Testis (tissue), 3 donors: ENCODE measurements around the gene RNF180. TPM values are rescaled to one million over a fixed set of nuclear protein-coding genes. Genes with fewer than 3 reads are reported as not detected.

ENCODE experiments used
- DNase-seq: peaks from one replicate; pipeline ENCODE4 v3.0.0-alpha.2; 2019
- H3K27ac ChIP-seq, 2 donors: fragments of 200-600 bp; sonication (generic); one replicate each; pipeline ENCODE4 v1.5.1; 2019
- H3K27me3 ChIP-seq: fragments of 200-600 bp; sonication (generic); one replicate; pipeline ENCODE4 v1.5.1; 2019
- H3K36me3 ChIP-seq: fragments of 200-600 bp; sonication (generic); one replicate; pipeline ENCODE4 v1.5.1; 2017; ENCODE audit warnings: low read depth; ENCODE audit errors: missing control alignments
- H3K4me1 ChIP-seq: fragments of 200-600 bp; sonication (generic); one replicate; pipeline ENCODE4 v1.5.1; 2019
- H3K4me3 ChIP-seq, 2 donors: fragments of 200-600 bp; sonication (generic); one replicate each; pipeline ENCODE4 v1.5.1; 2017 to 2019
- H3K9me3 ChIP-seq: fragments of 200-600 bp; sonication (generic); one replicate; pipeline ENCODE4 v1.5.1; 2017
- CTCF ChIP-seq, 3 experiments: fragments of 450-650 bp in 2 of 3; fragments of 200-600 bp in 1 of 3; sonication (generic) in 1 of 3; IDR thresholded peaks; one replicate each; pipeline ENCODE4 v1.5.1; 2016 to 2019; ENCODE audit warnings: antibody characterized with exemption in 3 of 3, mild to moderate bottlenecking in 2 of 3, moderate library complexity in 1 of 3
- POLR2A ChIP-seq: fragments of 450-650 bp; IDR thresholded peaks from one replicate; pipeline ENCODE4 v1.6.1; 2017; ENCODE audit warnings: antibody characterized with exemption, mild to moderate bottlenecking, moderate library complexity
- WGBS, 2 donors: methylation state at CpG; one replicate each; pipeline ENCODE4 v1.1.5; 2018; 5-methylcytosine and 5-hydroxymethylcytosine counted together
- intact Hi-C: fragments of 100-400 bp; cut with DNase I; formaldehyde crosslinking; loops from one replicate; pipeline ENCODE4 v1.15.1; 2023; ENCODE audit warnings: low total_unique reads
- polyA plus RNA-seq: library from polyadenylated mRNA; stranded (reverse); fragments of 350-450 nt; fragmentation: Illumina TruSeq; extraction: RNeasy Lipid Tissue Mini Kit (QIAGEN cat#74804); gene quantifications from one replicate; pipeline ENCODE4 v1.2.3, GENCODE V29; 2014; ENCODE audit warnings: low read depth, low replicate concordance; ENCODE audit not compliant: insufficient read depth
- total RNA-seq, 2 donors: library from RNA; depleted of rRNA; stranded (reverse); fragments of >200 nt; gene quantifications; one replicate each; pipeline ENCODE4 v1.2.3, GENCODE V29; 2016

RNF180 gene
- total and polyA plus RNA-seq, 3 donors from 2014 or later, result 4.5 to 25.6 (median 23.1) TPM

GRCh38 chr5:64417390-64417789 is 251.7 kb downstream of the RNF180 start:
- no peaks in the 10 kb centered on the region for H3K4me1 ChIP-seq
- TF ChIP-seq POLR2A (no peak), CTCF (IDR thresholded peaks at IDR 0.05) (no peak)
- intact Hi-C loops, result no loop called here
- H3K36me3 ChIP-seq, result no peaks in the 10 kb centered on the region
- no peaks in the 10 kb centered on the region for H3K9me3 ChIP-seq
- no peak overlapping the region for H3K27ac ChIP-seq
- H3K4me3 ChIP-seq, result no peak overlapping the region
- DNase-seq, result no peak
- 50 to 53% methylated on average over 4 of the region's 4 CpGs for WGBS, 2 donors
- H3K27me3 ChIP-seq, result no peaks in the 10 kb centered on the region

- H3K4me1 ChIP-seq, result no peaks in the 10 kb centered on the region
- TF ChIP-seq CTCF (IDR thresholded peaks at IDR 0.05), result no peak
- no peak for TF ChIP-seq POLR2A
- intact Hi-C loops, result no loop called here
- no peaks in the 10 kb centered on the region for H3K27me3 ChIP-seq
- no peak for DNase-seq
- no peak overlapping the region for H3K4me3 ChIP-seq
- no peaks in the 10 kb centered on the region for H3K9me3 ChIP-seq
- 83 to 89% methylated on average over 2 of the region's 2 CpGs for WGBS, 2 donors
- no peaks in the 10 kb centered on the region for H3K36me3 ChIP-seq
- no peak overlapping the region for H3K27ac ChIP-seq
These were observed 252.4 kb downstream of the RNF180 start for GRCh38 chr5:64418013-64418412.

Other genes with a start within 250 kb of the RNF180 start
- under 1 TPM; 0.24 to 0.68 TPM for gene HTR1A, start 203.4 kb upstream of the RNF180 start, total RNA-seq
- not detected for gene HTR1A, start 203.4 kb upstream of the RNF180 start, polyA plus RNA-seq